Esophagus (tissue), 2 donors: ENCODE data around the gene GPNMB. TPM values are rescaled to one million over a fixed set of nuclear protein-coding genes. Genes with fewer than 3 reads are reported as not detected.

Experiments
- H3K27ac ChIP-seq, 2 donors: one replicate each; pipeline ENCODE4 v1.5.1; 2013; ENCODE audit warnings: low read depth in 2 of 2, mild to moderate bottlenecking in 2 of 2, inconsistent platforms in 1 of 2, low read length in 1 of 2, moderate library complexity in 1 of 2
- H3K27me3 ChIP-seq, 2 donors: one replicate each; pipeline ENCODE4 v1.6.1; 2013; ENCODE audit warnings: low read length in 2 of 2, control low read depth in 1 of 2, mild to moderate bottlenecking in 1 of 2; ENCODE audit not compliant: insufficient read depth in 2 of 2, control insufficient read depth in 1 of 2
- H3K36me3 ChIP-seq, 2 donors: one replicate each; pipeline ENCODE4 v1.6.1; 2013; ENCODE audit warnings: low read length in 1 of 2; ENCODE audit not compliant: control insufficient read depth in 2 of 2, insufficient read depth in 2 of 2
- H3K4me1 ChIP-seq, 2 donors: one replicate each; pipeline ENCODE4 v1.6.1; 2013; ENCODE audit warnings: low read length in 1 of 2; ENCODE audit not compliant: control insufficient read depth in 2 of 2, insufficient read depth in 2 of 2
- H3K4me3 ChIP-seq, 2 donors: one replicate each; pipeline ENCODE4 v1.5.1; 2013; ENCODE audit warnings: low read length in 2 of 2, mild to moderate bottlenecking in 2 of 2, low read depth in 1 of 2, moderate library complexity in 1 of 2
- H3K9me3 ChIP-seq, 2 donors: one replicate each; pipeline ENCODE4 v1.6.1; 2013; ENCODE audit warnings: mild to moderate bottlenecking in 2 of 2, low read depth in 1 of 2, low read length in 1 of 2, moderate library complexity in 1 of 2; ENCODE audit not compliant: control insufficient read depth in 2 of 2, insufficient read depth in 1 of 2
- WGBS, 2 donors: extraction: QIAGEN DNeasy Blood & Tissue Kit; methylation state at CpG; one replicate each; pipeline ENCODE4 v1.1.7; 2013; 5-methylcytosine and 5-hydroxymethylcytosine counted together
- polyA plus RNA-seq, 2 donors: library from polyadenylated mRNA; stranded (reverse); fragments of 200-250 nt; gene quantifications; one replicate each; pipeline ENCODE4 v1.2.3, GENCODE V29; 2013
- donor health status: healthy with polysubstance abuse.
- donor health status: Bipolar disorder and iron deficiency.

Gene GPNMB
- polyA plus RNA-seq, 2 donors = 30.6 to 55.0 TPM

DNA sequence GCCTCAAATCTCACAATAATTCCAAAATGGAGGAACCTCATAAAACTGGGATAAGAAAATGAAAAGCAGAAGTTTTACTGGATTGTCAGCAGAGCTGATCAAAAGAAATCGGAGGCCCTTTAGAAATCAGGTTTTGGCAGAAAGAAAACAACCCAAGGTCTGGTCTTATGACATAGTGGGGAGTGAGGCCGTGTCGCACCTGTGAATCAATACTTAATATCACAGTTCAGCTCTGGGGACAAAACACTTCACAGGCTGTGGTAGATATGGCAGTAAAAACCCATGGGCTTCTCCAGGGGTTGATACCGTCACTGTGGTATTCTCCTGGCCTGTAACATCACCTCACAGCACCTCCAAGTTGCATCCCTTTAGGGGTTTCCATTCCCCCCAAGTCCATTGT, 46.0 kb downstream of the GPNMB start:
- Histone ChIP-seq H3K27me3 (no peaks in the 10 kb centered on the region), H3K36me3 (no peaks in the 10 kb centered on the region), H3K9me3 (no peaks in the 10 kb centered on the region), H3K4me1 (no peaks in the 10 kb centered on the region), H3K27ac (no peak overlapping the region), H3K4me3 (no peak overlapping the region)
- WGBS, 2 donors = 85 to 97% methylated on average over 4 of the region's 4 CpGs

DNA sequence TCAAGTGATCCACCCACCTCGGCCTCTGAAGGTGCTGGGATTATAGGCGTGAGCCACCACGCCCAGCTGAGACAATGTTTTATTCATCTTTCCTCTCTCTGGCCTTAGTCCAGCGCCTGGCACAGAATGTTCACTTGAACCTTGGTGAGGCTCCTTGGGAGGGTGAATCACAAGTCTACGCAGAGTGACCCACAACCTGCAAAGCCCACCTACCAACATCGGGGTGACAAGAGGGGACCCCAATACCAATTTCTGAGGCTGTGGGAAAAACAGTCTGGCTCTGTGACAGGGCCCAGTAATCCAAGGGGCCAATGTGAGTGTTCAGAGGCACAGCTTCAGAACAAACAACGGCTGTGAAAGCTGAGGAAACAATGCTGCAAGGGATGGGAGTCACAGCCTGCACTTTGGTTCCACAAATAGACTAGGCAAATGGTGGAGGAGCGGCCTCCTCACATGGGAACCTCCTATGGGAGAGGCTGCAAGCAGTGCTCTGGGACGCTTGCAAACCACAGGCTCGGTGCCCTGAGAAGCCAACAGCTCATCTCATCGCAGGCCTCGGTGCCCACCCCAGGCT, 47.0 kb downstream of the GPNMB start:
- 69 to 78% methylated on average over 12 of the region's 12 CpGs for WGBS, 2 donors
- Histone ChIP-seq H3K27ac (no peak overlapping the region), H3K4me3 (no peak overlapping the region), H3K27me3 (no peaks in the 10 kb centered on the region), H3K36me3 (no peaks in the 10 kb centered on the region), H3K4me1 (no peaks in the 10 kb centered on the region), H3K9me3 (no peaks in the 10 kb centered on the region)

GRCh38 chr7:23294549-23295400, 48.2 kb downstream of the GPNMB start:
- no peaks in the 10 kb centered on the region for H3K27me3 ChIP-seq
- WGBS, 2 donors = 84 to 87% methylated on average over 6 of the region's 6 CpGs
- H3K9me3 ChIP-seq = no peaks in the 10 kb centered on the region
- no peaks in the 10 kb centered on the region for H3K4me1 ChIP-seq
- H3K27ac ChIP-seq = no peak overlapping the region
- H3K36me3 ChIP-seq = no peaks in the 10 kb centered on the region
- no peak overlapping the region for H3K4me3 ChIP-seq

DNA sequence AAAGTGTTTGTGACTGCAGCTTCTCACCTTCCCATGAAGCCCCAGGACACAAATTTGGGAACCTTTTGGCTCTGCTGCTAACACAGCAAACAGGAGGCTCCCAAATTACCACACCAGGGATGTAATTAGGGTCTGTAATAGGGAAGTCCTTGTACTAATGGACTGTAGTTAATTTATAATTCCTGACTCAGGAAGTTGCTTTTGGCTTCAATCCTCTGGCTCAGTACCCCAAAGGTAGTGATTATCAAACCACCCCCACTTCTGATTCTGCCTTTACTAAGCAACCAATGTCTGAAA, 48.8 kb downstream of the GPNMB start:
- H3K27me3 ChIP-seq = no peaks in the 10 kb centered on the region

DNA sequence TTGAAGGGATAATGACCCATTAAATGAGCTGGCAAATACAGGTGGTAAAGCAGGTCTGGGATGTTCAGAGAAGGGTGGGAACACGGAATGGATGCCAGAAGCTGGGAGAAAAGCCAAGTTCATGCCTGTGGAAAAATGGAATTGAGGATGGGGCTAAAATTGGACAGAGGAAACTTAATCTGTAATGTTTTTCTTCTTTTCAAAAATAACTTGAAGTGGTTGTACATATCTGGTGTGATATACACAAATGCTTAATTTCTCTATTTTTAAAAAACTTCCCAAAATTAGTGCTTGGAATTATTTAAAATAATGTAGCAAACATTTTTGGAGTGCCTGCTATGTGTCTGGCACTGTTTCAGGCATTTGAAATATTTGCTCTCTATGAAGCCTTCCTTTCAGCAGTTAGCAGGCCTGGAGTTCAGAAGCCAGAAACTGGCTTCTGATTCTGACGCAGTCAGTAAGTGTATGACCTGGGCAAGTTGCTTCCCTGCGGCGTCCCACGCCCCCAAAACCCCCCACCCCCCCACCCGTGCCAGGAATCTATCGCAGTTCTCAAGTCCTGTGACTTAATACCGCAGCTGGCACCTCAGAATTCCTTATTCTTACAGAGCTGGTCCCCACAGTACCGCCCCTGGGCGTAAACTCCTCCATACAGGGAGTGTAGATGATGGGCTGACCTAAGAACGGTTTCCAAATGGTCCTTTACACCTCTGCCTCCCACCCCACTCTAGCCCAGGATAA, 51.7 kb downstream of the GPNMB start:
- peak overlapping the region in 1 of 2 donors; percentile 93 for H3K4me3 ChIP-seq

More for the DNA sequence above, 48.8 kb downstream of the GPNMB start:
- H3K9me3 ChIP-seq = no peaks in the 10 kb centered on the region
- no peak overlapping the region for H3K27ac ChIP-seq
- H3K4me3 ChIP-seq = no peak overlapping the region
- H3K36me3 ChIP-seq = no peaks in the 10 kb centered on the region
- H3K4me1 ChIP-seq = no peaks in the 10 kb centered on the region

DNA sequence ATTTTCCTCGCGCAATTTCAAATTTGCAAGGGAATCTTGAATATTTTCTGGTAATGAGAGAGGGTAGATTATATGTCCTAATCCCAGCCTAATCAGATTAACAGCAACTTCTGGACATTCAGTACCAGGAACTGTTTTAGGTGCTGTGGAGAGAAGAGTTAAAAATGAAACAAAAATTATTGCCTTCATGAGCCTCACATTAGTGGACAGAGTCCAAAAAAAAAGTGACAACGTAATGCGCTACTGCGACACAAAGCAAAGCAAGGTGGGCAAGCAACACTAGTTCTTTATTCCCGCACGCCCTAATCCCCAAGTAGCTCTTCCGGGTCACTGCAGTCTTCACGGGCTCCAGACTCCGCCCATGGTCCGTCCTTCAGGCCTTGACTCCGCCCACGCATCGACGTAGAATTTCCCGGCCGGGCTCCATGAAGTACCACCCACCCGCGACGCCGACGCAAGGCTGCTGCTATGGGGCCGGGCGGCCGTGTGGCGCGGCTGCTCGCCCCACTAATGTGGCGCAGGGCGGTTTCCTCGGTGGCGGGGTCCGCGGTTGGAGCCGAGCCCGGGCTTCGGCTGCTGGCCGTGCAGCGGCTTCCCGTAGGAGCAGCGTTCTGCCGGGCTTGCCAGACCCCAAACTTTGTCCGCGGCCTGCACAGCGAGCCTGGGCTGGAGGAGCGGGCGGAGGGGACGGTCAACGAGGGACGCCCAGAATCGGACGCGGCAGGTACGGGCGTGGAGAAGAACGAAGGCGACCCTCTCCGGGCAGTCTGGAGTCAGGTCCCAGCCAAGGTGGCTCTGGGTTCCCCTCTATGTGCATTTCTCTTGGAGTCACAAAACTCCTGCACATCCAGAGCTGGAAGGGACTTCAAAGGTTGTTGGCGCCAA, 52.6 kb downstream of the GPNMB start, which contains the start of gene MALSU1:
Gene MALSU1 (plus strand): TSS at position 455 of the 885 bp plus-strand sequence. CDS start 14 bp downstream, at position 469.
- Histone ChIP-seq H3K27me3 (no peaks in the 10 kb centered on the region), H3K27ac (peak within 1 kb of the TSS; percentile 83 to 91), H3K4me3 (peak within 1 kb of the TSS; percentile 89 to 93), H3K9me3 (no peaks in the 10 kb centered on the region), H3K36me3 (no peaks in the 10 kb centered on the region), H3K4me1 (peaks cover 0 to 3% of the 10 kb centered on the region in 2 donors)
- WGBS, 2 donors = 2% methylated on average over 59 of the region's 59 CpGs

More for the DNA sequence above, 51.7 kb downstream of the GPNMB start:
- no peaks in the 10 kb centered on the region for H3K36me3 ChIP-seq
- H3K27me3 ChIP-seq = no peaks in the 10 kb centered on the region
- H3K4me1 ChIP-seq = peaks cover 0 to 3% of the 10 kb centered on the region in 2 donors
- 49 to 61% methylated on average over 11 of the region's 11 CpGs for WGBS, 2 donors
- H3K9me3 ChIP-seq = no peaks in the 10 kb centered on the region
- peak overlapping the region; percentile 83 to 91 for H3K27ac ChIP-seq

- H3K9me3 ChIP-seq = no peaks in the 10 kb centered on the region
- no peaks in the 10 kb centered on the region for H3K27me3 ChIP-seq
- H3K36me3 ChIP-seq = no peaks in the 10 kb centered on the region
- H3K27ac ChIP-seq = peak overlapping the region; percentile 78 to 82
- H3K4me1 ChIP-seq = peaks cover 0 to 3% of the 10 kb centered on the region in 2 donors
- whole genome bisulfite sequencing, 2 donors = 12 to 13% methylated on average over 12 of the region's 12 CpGs
- peak overlapping the region; percentile 89 to 93 for H3K4me3 ChIP-seq
Measured at GRCh38 chr7:23299770-23300300, 53.3 kb downstream of the GPNMB start.

- H3K27ac ChIP-seq = no peak overlapping the region
- H3K4me3 ChIP-seq = no peak overlapping the region
- peaks cover 3 to 7% of the 10 kb centered on the region in 2 donors for H3K36me3 ChIP-seq
- no peaks in the 10 kb centered on the region for H3K27me3 ChIP-seq
- H3K4me1 ChIP-seq = no peaks in the 10 kb centered on the region
- WGBS, 2 donors = 86 to 90% methylated on average over 2 of the region's 2 CpGs
- H3K9me3 ChIP-seq = no peaks in the 10 kb centered on the region
Measured at GRCh38 chr7:23306936-23307521, 60.5 kb downstream of the GPNMB start.
